T-helper 1 cell treated with Interleukin-12 subunit alpha and Interleukin-12 subunit beta and Interleukin-4 antibody, amounts not matched to agents 30 μg/mL and 1 μg/mL, for 36 hours (primary cell): ENCODE measurements around the gene ARSD.
"Not testable (repeated sequence)": the region's sequence is repeated elsewhere in the genome, so short reads cannot be mapped to it uniquely, and the experiment has no call there.

Source experiments
- H3K27ac Mint-ChIP-seq: one replicate; pipeline ENCODE4 v1.8.0; 2021; ENCODE audit warnings: mild to moderate bottlenecking, mixed read lengths
- H3K27me3 Mint-ChIP-seq: one replicate; pipeline ENCODE4 v1.8.0; 2021; ENCODE audit warnings: low read depth, mixed read lengths
- H3K36me3 Mint-ChIP-seq: one replicate; pipeline ENCODE4 v1.8.0; 2021; ENCODE audit warnings: low read depth, mixed read lengths
- H3K4me1 Mint-ChIP-seq: one replicate; pipeline ENCODE4 v1.8.0; 2021; ENCODE audit warnings: low read depth, mixed read lengths
- H3K4me3 Mint-ChIP-seq: one replicate; pipeline ENCODE4 v1.8.0; 2021; ENCODE audit warnings: mild to moderate bottlenecking, moderate library complexity, mixed read lengths
- H3K9me3 Mint-ChIP-seq: one replicate; pipeline ENCODE4 v1.8.0; 2021; ENCODE audit warnings: mixed read lengths

ARSD gene

DNA sequence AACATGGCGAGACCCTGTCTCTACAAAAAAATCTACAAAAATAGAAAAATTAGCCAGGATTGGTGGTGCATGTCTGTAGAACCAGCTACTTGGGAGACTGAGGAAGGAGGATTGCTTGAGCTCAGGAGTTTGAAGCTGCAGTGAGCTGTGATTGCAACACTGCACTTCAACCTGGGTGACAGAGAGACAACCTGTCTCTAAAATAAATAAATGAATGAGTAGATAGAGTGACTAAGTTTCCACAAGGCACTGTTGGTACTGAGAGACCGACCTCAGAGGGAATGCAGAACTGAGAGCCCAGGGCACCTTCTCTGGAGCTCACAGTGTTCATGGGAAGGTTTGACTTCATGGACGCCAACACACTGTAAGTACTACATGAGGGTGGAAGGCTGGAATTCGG, 26.7 kb upstream of the ARSD start:
- Mint-ChIP-seq H3K36me3 (no peaks in the 10 kb centered on the region), H3K9me3 (no peaks in the 10 kb centered on the region), H3K4me3 (no peak overlapping the region), H3K4me1 (no peaks in the 10 kb centered on the region), H3K27ac (no peak overlapping the region), H3K27me3 (no peaks in the 10 kb centered on the region)

DNA sequence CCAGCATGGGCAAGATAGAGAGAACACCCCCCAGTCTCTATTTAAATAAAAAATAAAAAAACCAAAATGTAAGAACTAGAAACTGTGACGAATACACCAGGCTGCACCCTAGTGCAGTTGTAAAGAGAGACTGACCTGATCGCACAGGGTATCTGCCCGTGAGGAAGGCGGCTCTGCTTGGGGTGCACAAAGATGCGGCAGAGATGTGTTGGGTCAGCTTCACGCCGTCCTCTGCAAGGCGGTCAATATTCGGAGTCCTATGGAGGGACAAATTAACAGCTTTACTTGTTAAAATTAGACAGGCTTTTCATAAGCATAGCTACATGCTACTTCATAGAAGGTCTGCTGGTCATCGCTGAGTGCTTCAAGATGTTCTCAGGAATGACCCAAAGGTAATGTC, 26.1 kb upstream of the ARSD start:
- no peaks in the 10 kb centered on the region for H3K36me3 Mint-ChIP-seq
- H3K9me3 Mint-ChIP-seq = no peaks in the 10 kb centered on the region
- no peaks in the 10 kb centered on the region for H3K4me1 Mint-ChIP-seq
- H3K27me3 Mint-ChIP-seq = no peaks in the 10 kb centered on the region
- H3K4me3 Mint-ChIP-seq = no peak overlapping the region
- H3K27ac Mint-ChIP-seq = no peak overlapping the region

DNA sequence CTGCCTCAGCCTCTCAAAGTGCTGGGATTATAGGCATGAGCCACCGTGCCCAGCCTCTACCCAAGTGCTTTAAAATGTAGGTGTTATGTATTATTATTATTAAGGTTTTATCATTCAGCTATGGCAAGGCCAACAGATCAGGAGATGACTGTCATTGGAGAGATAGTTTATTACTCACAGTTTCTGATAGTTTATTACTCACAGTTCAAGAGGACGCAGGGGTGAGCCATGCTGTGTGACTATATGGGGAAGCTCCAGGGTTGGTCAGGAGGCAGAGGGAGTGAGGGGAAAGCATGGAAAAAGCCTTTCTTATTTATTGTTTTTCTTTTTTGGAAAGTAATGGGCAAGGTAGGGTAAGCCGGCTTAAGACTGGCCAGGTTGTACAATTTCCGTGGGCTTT, 25.4 kb upstream of the ARSD start:
- no peaks in the 10 kb centered on the region for H3K27me3 Mint-ChIP-seq
- no peaks in the 10 kb centered on the region for H3K4me1 Mint-ChIP-seq
- H3K9me3 Mint-ChIP-seq = no peaks in the 10 kb centered on the region
- no peak overlapping the region for H3K27ac Mint-ChIP-seq
- H3K4me3 Mint-ChIP-seq = no peak overlapping the region
- no peaks in the 10 kb centered on the region for H3K36me3 Mint-ChIP-seq

DNA sequence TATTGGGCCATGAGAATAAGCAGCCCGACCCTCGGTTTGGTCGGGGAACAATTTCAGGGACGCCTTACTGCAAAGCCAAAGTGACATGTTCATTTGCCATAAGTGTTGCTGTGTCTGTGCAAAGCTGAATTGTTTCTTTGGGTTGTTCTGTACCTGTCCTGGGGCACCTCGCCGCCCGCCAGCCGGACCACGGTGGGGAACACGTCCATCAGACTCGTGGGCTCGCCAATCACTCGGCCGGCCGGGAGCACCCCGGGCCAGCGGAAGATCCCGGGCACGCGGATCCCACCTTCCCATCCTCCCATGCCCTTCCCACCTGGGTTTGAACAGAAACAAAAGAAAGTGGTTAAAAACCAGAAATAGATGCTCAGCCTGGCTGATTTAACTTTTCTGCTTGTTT, 8.8 kb upstream of the ARSD start:
- H3K9me3 Mint-ChIP-seq, H3K4me1 Mint-ChIP-seq, H3K27ac Mint-ChIP-seq: not testable (repeated sequence)

DNA sequence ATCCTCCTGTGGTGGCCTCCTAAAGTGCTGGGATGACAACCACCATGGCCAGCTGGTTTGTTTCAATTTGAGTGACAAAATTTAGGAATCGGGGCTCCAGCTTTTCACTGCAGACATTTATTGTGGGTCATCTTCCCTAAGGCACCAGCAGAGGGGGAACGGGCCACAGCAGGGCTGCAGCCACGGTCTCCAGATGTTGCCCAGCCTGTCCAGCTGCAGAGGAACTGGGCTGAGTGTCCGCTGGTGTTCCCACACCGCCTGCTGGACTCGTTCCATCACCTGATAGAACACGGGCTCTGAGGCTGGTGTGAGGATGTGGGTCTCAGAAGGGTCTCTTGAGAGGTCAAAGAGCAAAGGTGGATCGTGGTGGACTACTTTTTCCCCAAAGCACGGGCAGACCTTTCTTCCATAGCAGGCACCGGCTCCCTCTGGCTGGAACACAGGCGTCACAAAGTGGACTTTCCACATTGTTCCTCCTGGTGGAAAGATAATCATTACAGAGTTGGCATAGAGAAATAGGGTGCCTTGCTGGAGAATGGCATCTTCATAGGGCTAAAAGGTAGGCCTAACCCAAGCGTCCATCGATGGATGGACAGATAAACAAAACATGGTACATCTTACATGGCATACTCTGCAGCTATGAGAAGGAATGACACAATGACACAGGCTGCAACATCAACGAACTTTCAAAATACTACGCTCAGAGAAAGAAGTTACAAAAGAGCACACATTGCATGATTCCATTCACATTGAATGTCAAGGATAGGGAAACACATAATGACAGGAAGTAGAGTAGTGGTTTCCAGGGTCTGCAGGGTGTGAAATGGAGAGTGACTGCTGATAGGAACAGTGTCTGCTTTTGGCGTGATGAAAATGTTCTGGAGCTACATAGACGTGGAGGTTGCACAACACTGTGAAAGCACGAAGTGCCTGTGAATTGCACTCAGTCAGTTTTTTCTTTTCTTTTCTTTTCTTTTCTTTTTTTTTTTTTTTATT, 5.9 kb upstream of the ARSD start:
- Mint-ChIP-seq H3K9me3 (no peaks in the 10 kb centered on the region), H3K27ac (no peak overlapping the region), H3K27me3 (no peaks in the 10 kb centered on the region), H3K36me3 (no peaks in the 10 kb centered on the region), H3K4me3 (no peak overlapping the region), H3K4me1 (peaks cover 3% of the 10 kb centered on the region)

More for the DNA sequence above, 8.8 kb upstream of the ARSD start:
- not testable (repeated sequence) for H3K4me3 Mint-ChIP-seq, H3K27me3 Mint-ChIP-seq, H3K36me3 Mint-ChIP-seq

DNA sequence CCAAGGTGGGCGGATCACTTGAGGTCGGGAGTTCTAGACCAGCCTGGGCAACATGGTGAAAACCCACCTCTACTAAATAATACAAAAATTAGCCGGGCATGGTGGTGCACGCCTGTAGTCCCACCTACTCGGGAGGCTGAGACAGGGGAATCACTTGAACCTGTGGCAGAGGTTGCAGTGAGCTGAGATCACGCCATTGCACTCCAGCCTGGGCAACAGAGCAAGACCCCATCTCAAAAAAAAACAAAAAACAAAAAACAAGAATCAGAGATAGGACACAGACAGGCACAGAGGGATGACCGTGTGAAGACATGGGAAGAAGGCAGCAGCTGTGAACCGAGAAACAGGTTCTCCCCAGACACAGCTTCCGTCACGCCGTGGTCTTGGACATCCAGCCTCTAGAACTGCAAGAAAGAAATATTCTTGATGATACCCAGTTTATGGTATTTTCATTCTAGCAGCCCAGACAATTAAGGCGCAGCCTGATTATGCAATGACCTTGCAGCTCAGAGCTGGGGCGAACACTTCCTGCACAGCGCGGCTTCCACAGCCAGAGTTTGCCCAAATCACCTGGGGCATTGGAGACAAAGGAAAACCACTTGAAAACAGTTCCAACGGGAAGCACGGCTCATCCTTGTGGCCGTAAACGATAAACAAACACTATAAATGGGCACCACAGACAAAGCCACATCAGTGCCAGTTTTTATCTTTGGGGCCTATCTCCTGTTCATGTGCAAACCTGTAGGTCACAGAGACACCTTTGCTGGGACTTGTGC, 4.2 kb upstream of the ARSD start:
- Mint-ChIP-seq H3K27me3 (no peaks in the 10 kb centered on the region), H3K27ac (no peak overlapping the region), H3K36me3 (no peaks in the 10 kb centered on the region), H3K4me3 (no peak overlapping the region), H3K9me3 (no peaks in the 10 kb centered on the region), H3K4me1 (peaks cover 3% of the 10 kb centered on the region)

DNA sequence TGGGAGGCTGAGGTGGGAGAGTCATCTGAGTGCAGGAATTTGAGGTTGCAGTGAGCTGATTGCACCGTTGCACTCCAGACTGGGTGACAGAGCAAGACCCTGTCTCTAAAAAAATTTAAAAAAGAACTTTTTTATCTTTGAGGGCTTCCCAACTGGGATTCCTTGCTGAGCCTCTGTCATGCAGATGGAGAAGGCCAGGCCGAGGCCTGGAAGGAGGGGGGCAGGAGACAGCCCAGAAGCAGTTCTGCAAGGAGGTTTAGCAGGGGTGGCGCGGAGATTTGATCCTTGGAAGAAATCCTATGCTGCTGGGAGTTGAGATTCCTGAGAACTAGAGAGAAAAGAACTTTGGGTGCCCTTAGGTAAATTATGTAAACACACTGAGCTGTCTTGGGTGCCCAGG, 2.5 kb upstream of the ARSD start:
- no peaks in the 10 kb centered on the region for H3K27me3 Mint-ChIP-seq
- H3K9me3 Mint-ChIP-seq = no peaks in the 10 kb centered on the region
- no peaks in the 10 kb centered on the region for H3K36me3 Mint-ChIP-seq
- H3K4me1 Mint-ChIP-seq = peaks cover 3% of the 10 kb centered on the region
- H3K27ac Mint-ChIP-seq = no peak overlapping the region
- no peak overlapping the region for H3K4me3 Mint-ChIP-seq

DNA sequence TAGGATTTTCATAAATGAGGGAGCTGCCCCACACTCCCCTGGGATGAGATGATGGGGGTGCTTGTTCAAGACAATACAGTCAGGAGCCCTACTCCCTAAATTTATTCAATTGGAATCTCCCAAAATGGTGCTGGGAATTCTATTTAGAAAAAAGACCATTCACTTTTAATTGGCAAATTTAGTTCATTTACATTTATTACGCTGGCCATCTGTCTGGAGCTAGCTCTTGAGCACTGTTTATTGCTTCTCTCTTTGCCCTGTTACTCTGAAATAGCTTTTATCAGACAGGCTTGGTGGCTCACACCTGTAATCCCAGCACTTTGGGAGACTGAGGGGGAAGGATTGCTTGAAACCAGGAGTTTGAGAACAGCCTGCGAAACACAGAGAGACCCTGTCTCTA, 2.0 kb upstream of the ARSD start:
- H3K27ac Mint-ChIP-seq = no peak overlapping the region
- peaks cover 3% of the 10 kb centered on the region for H3K4me1 Mint-ChIP-seq
- H3K27me3 Mint-ChIP-seq = no peaks in the 10 kb centered on the region
- H3K36me3 Mint-ChIP-seq = no peaks in the 10 kb centered on the region
- H3K4me3 Mint-ChIP-seq = no peak overlapping the region
- H3K9me3 Mint-ChIP-seq = no peaks in the 10 kb centered on the region

DNA sequence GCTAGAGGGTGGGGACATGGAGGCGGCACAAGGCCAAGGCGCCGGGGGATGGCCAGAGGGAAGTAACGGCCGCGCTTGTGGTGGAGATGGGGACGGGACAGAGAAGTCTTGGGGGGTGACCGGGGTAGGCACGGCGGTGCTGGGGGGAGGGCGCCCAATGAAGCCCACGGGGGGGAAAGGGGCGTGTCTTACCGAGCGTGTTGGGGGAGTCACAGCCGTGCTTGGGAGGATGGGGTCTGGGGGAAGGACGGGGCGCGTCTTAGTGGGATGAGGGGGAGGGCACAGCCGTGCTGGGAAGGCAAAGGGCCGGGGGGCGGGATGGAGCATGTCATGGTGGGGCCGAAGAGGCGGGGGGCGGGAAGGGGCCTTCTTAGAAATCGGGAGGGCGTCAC, 952 bp downstream of the ARSD start:
- Mint-ChIP-seq H3K27ac (no peak overlapping the region), H3K36me3 (no peaks in the 10 kb centered on the region), H3K27me3 (no peaks in the 10 kb centered on the region), H3K4me3 (peak overlapping the region; percentile 58), H3K9me3 (no peaks in the 10 kb centered on the region), H3K4me1 (peaks cover 3% of the 10 kb centered on the region)

DNA sequence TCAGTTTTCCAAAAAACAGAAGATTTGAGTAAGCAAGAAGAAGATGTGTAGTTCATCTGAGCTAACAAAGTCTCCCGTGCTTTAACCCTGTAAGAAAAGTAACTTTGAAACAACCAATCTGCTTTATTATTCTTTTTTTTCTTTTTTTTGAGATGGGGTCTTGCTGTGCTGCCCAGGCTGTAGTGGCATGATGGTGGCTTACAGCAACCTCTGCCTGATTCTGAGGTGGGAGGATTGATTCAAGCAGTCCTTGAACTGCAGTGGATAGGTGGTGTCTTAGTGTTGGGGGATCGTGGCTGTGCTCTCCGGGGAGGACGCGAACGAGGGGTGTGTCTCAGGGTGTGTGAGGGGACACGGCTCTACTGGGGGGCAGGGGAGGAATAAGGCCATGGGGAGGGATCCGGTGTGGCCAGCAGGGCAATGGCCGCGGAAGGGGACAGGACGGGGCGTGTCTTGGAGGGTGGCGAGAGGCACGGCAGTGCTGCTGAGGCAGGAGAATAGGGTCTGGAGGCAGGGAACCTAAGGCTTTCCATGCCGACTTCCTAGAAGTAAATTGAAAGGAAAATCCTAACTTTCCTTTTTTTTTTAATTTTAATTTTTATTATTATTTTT, 2.4 kb downstream of the ARSD start:
- Mint-ChIP-seq H3K4me1 (peaks cover 3% of the 10 kb centered on the region), H3K36me3 (no peaks in the 10 kb centered on the region), H3K27me3 (no peaks in the 10 kb centered on the region), H3K9me3 (no peaks in the 10 kb centered on the region), H3K4me3 (peak overlapping the region; percentile 7), H3K27ac (no peak overlapping the region)

DNA sequence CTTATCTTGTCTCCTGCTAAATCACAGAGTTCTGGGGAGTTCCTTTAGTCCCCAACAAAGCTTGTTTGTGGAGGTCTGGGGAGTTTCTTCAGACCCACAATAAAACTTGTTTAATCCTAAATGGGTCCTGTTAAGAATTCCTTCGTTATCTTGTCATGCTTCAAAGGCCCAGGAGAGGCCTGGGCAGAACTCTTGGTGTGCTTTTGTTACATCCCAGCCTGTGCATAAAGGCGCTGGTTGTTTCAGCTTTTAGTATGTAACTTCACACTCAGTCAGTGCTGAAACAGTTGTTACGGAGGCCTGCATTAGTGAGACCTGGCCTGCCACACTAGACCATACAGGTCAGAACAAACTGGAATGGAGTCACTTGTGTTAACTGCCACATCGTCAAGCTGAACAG, 2.9 kb downstream of the ARSD start:
- H3K27me3 Mint-ChIP-seq, H3K4me1 Mint-ChIP-seq, H3K4me3 Mint-ChIP-seq, H3K9me3 Mint-ChIP-seq, H3K36me3 Mint-ChIP-seq, H3K27ac Mint-ChIP-seq: not testable (repeated sequence)

DNA sequence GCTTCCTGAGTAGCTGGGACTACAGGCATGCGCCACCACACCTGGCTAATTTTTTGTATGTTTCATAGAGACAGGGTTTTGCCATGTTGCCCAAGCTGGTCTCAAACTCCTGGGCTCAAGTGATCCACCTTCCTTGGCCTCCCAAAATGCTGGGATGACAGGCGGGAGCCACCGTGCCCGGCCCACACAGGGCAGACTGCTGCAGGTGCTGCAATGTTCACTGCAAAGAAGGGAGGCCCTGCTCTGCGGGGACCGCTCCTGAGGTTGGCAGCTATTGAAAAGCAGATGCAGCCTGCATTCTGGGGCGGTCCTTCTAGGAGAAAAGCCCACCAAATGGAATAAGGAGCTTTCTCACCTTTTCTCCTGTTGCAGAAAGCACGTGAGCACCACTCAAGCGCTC, 5.0 kb downstream of the ARSD start:
- Mint-ChIP-seq H3K9me3 (no peaks in the 10 kb centered on the region), H3K36me3 (no peaks in the 10 kb centered on the region), H3K27ac (no peak overlapping the region), H3K27me3 (no peaks in the 10 kb centered on the region), H3K4me3 (no peak overlapping the region), H3K4me1 (no peaks in the 10 kb centered on the region)

DNA sequence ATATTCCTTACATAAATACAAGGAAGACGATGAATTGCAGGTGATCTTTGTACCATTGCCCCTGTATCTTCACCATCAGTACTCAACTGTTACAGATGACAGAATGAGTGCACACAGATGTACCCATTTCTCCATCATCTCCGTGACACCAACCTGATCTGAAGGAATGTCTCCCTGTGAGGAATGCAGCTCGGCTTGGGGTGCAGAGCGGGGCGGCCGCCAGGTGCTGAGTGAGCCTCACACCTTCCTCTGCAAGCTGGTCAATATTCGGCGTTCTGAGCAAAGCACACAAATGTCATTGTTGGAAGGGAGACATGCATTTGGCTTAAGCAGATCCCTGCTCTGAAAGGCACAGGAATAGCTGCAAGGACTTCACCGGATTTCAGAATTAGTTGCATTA, 7.4 kb downstream of the ARSD start:
- Mint-ChIP-seq H3K9me3 (no peaks in the 10 kb centered on the region), H3K4me3 (no peak overlapping the region), H3K27ac (no peak overlapping the region), H3K27me3 (no peaks in the 10 kb centered on the region), H3K4me1 (no peaks in the 10 kb centered on the region), H3K36me3 (no peaks in the 10 kb centered on the region)

DNA sequence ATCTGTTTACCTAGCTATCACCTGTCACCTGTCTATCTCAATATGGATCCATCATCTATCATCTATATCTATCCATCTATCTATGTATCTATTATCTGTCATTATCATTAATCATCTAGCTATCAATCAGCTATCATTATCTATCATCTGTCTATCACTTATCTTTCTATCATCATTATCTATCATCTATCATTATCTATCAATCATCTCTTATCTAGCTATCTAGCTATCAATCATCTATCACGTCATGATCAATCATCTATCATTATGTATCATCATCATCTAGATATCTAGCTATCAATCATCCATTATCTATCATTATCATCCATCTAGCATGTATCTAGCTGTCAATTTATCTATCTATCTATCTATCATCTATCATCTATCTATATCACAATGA, 7.9 kb downstream of the ARSD start:
- H3K36me3 Mint-ChIP-seq = no peaks in the 10 kb centered on the region
- no peak overlapping the region for H3K4me3 Mint-ChIP-seq
- no peaks in the 10 kb centered on the region for H3K27me3 Mint-ChIP-seq
- no peaks in the 10 kb centered on the region for H3K4me1 Mint-ChIP-seq
- no peak overlapping the region for H3K27ac Mint-ChIP-seq
- no peaks in the 10 kb centered on the region for H3K9me3 Mint-ChIP-seq

DNA sequence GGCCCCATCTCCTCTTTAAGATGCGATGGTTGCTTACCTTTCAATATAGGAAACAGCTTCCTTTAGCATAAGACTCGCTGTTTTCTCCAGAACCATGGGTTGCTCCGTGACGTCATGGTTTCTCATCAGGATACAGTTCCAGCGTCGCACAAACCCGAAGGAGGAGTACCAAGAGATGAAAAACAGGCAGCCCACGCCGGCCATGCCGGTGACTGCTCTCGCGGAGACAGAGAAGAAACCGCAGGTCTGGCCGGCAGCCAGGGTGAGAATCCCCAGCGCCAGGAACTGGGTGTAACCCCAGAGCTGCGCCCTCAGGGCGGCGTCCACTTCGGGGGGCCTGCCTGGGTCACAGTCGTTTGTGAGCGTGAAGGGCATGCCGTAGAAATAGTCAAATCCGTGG, 11.4 kb downstream of the ARSD start:
- Mint-ChIP-seq H3K27ac (no peak overlapping the region), H3K36me3 (no peaks in the 10 kb centered on the region), H3K4me1 (no peaks in the 10 kb centered on the region), H3K27me3 (no peaks in the 10 kb centered on the region), H3K9me3 (no peaks in the 10 kb centered on the region), H3K4me3 (no peak overlapping the region)
